Activated B cell treated with CpG ODN at 0.5 μM for 24 hours (primary cell): ENCODE measurements around the gene ACOT11. TPM values are rescaled to one million over a fixed set of nuclear protein-coding genes. Genes with fewer than 3 reads are reported as not detected.

ENCODE experiments used
- ATAC-seq: fragments of 200-7000 bp; cut with Tn5 transposase; one replicate; pipeline ENCODE4 v1.10.0; 2021; ENCODE audit warnings: low read depth, mild to moderate bottlenecking, moderate library complexity
- CTCF ChIA-PET: fragments of 350-600 bp; sonication (Branson Sonifier 250); formaldehyde crosslinking; loops from one replicate; lab custom pipeline; 2021; ENCODE audit warnings: antibody characterized with exemption; lab: Charles Lee
- POLR2A ChIA-PET: fragments of 350-600 bp; sonication (Branson Sonifier 250); formaldehyde crosslinking; loops from one replicate; lab custom pipeline; 2021; ENCODE audit warnings: antibody characterized with exemption; lab: Charles Lee
- DNase-seq: peaks from one replicate; pipeline ENCODE4 v3.0.0; 2022
- H3K27ac Mint-ChIP-seq: one replicate; pipeline ENCODE4 v1.8.0; 2020; ENCODE audit warnings: mixed read lengths
- H3K27me3 Mint-ChIP-seq: one replicate; pipeline ENCODE4 v1.8.0; 2021; ENCODE audit warnings: mixed read lengths
- H3K36me3 Mint-ChIP-seq: one replicate; pipeline ENCODE4 v1.8.0; 2021; ENCODE audit warnings: low read depth, mixed read lengths
- H3K4me1 Mint-ChIP-seq: one replicate; pipeline ENCODE4 v1.8.0; 2021; ENCODE audit warnings: mixed read lengths
- H3K4me3 Mint-ChIP-seq: one replicate; pipeline ENCODE4 v1.8.0; 2020; ENCODE audit warnings: mild to moderate bottlenecking, mixed read lengths
- H3K9me3 Mint-ChIP-seq: one replicate; pipeline ENCODE4 v1.8.0; 2020; ENCODE audit warnings: mixed read lengths
- intact Hi-C: fragments of 100-400 bp; cut with micrococcal nuclease; formaldehyde crosslinking; loops from one replicate; pipeline ENCODE4 v1.15.1; 2024
- total RNA-seq: library from RNA; stranded (reverse); gene quantifications from 2 replicates; pipeline ENCODE4 v1.2.3, GENCODE V29; 2022
- TF ChIP-seq, protein P1 (sequence below): fragments of 200-600 bp; IDR thresholded peaks from one replicate; pipeline ENCODE4 v1.8.0; 2022; ENCODE audit warnings: antibody characterized with exemption, mild to moderate bottlenecking

Gene ACOT11
- total RNA-seq, 1 donor from 2014 or later, result 0.16 TPM

- ChIA-PET POLR2A (no interaction called here), CTCF (no interaction called here)
- peaks cover 6% of the 10 kb centered on the region for H3K27me3 Mint-ChIP-seq
- intact Hi-C loops, result no loop called here
- H3K36me3 Mint-ChIP-seq, result no peaks in the 10 kb centered on the region
- no peaks in the 10 kb centered on the region for H3K4me1 Mint-ChIP-seq
- no peak overlapping the region for H3K27ac Mint-ChIP-seq
- no peak for DNase-seq
- TF ChIP-seq, protein P1, sequence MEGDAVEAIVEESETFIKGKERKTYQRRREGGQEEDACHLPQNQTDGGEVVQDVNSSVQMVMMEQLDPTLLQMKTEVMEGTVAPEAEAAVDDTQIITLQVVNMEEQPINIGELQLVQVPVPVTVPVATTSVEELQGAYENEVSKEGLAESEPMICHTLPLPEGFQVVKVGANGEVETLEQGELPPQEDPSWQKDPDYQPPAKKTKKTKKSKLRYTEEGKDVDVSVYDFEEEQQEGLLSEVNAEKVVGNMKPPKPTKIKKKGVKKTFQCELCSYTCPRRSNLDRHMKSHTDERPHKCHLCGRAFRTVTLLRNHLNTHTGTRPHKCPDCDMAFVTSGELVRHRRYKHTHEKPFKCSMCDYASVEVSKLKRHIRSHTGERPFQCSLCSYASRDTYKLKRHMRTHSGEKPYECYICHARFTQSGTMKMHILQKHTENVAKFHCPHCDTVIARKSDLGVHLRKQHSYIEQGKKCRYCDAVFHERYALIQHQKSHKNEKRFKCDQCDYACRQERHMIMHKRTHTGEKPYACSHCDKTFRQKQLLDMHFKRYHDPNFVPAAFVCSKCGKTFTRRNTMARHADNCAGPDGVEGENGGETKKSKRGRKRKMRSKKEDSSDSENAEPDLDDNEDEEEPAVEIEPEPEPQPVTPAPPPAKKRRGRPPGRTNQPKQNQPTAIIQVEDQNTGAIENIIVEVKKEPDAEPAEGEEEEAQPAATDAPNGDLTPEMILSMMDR, result no peak
- H3K9me3 Mint-ChIP-seq, result no peaks in the 10 kb centered on the region
- H3K4me3 Mint-ChIP-seq, result no peak overlapping the region
- no peak for ATAC-seq
These were observed 18.6 kb downstream of the ACOT11 start for GRCh38 chr1:54566438-54567141.

DNA sequence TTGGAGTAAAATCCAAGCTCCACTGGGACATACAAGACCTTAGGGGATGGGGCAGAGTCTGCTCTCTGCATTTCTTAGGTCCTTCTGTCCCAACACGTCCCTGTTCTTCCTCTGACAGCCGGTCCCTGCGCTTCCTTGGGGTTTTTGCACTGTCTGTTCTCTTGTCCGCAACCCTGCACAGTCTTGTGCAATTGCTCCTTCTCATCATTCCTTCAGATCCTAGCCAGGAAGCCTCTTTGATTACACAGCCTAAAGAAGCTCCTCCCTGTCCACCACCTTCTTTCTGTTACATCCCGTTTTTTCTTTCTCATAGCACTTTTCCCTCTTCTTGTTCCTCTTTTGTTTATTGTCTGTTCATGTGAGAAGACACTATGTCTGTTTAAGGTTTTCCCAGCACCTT lies 19.9 kb downstream of the ACOT11 start:
- intact Hi-C loops, result no loop called here
- no peaks in the 10 kb centered on the region for H3K4me1 Mint-ChIP-seq
- H3K27ac Mint-ChIP-seq, result no peak overlapping the region
- POLR2A ChIA-PET, result no interaction called here
- DNase-seq (no peak), ATAC-seq (no peak)
- no peaks in the 10 kb centered on the region for H3K9me3 Mint-ChIP-seq
- no peaks in the 10 kb centered on the region for H3K36me3 Mint-ChIP-seq
- no peak overlapping the region for H3K4me3 Mint-ChIP-seq
- TF ChIP-seq, protein P1, result no peak
- peaks cover 6% of the 10 kb centered on the region for H3K27me3 Mint-ChIP-seq
- CTCF ChIA-PET, result no interaction called here

- intact Hi-C loops, result no loop called here
- ChIA-PET POLR2A (no interaction called here), CTCF (no interaction called here)
These were observed 21.3 kb downstream of the ACOT11 start for GRCh38 chr1:54569339-54569738.

GRCh38 chr1:54570161-54570560 lies 22.1 kb downstream of the ACOT11 start:
- Mint-ChIP-seq H3K4me3 (no peak overlapping the region), H3K4me1 (no peaks in the 10 kb centered on the region), H3K9me3 (no peaks in the 10 kb centered on the region), H3K36me3 (no peaks in the 10 kb centered on the region), H3K27me3 (peaks cover 10% of the 10 kb centered on the region), H3K27ac (no peak overlapping the region)
- intact Hi-C loops, result no loop called here
- no peak for DNase-seq
- no peak for ATAC-seq
- TF ChIP-seq, protein P1, result no peak
- CTCF ChIA-PET, result no interaction called here
- POLR2A ChIA-PET, result no interaction called here

More at GRCh38 chr1:54569339-54569738, 21.3 kb downstream of the ACOT11 start:
- H3K27me3 Mint-ChIP-seq, result peaks cover 10% of the 10 kb centered on the region
- TF ChIP-seq, protein P1, result no peak
- ATAC-seq (no peak), DNase-seq (no peak)
- no peak overlapping the region for H3K4me3 Mint-ChIP-seq
- no peak overlapping the region for H3K27ac Mint-ChIP-seq
- H3K4me1 Mint-ChIP-seq, result no peaks in the 10 kb centered on the region
- no peaks in the 10 kb centered on the region for H3K9me3 Mint-ChIP-seq
- no peaks in the 10 kb centered on the region for H3K36me3 Mint-ChIP-seq

DNA sequence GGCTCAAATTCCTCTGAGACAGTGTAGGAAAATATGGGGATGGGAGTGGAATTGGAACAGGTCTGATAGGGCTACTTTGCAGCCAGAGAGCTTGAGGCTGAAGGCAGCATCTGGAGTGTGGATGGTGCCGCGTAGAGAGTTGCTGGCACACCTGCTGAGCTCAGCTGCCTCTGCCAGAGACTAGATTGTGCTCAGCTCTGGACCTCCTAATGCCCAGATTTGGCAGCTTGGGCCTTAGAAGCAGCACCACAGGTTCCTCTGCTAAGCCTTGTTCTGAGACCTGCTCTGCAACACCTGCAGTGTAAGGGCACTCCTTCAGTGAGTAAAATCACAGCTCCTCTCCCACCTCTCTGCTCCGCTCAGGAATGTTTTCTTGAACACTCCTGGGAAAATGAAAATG lies 23.3 kb downstream of the ACOT11 start:
- TF ChIP-seq, protein P1, result no peak
- Mint-ChIP-seq H3K36me3 (no peaks in the 10 kb centered on the region), H3K4me3 (no peak overlapping the region), H3K4me1 (no peaks in the 10 kb centered on the region), H3K9me3 (no peaks in the 10 kb centered on the region), H3K27me3 (peaks cover 7% of the 10 kb centered on the region), H3K27ac (no peak overlapping the region)
- ATAC-seq (no peak), DNase-seq (no peak)
- intact Hi-C loops, result no loop called here
- ChIA-PET POLR2A (no interaction called here), CTCF (no interaction called here)
